ENCODE results near the gene EFNA1. TPM values are rescaled to one million over a fixed set of nuclear protein-coding genes. Genes with fewer than 3 reads are reported as not detected.

EFNA1 gene
- total and polyA plus RNA-seq, 2 experiments from 2014 or later, result 39.1 to 83.5 TPM

DNA sequence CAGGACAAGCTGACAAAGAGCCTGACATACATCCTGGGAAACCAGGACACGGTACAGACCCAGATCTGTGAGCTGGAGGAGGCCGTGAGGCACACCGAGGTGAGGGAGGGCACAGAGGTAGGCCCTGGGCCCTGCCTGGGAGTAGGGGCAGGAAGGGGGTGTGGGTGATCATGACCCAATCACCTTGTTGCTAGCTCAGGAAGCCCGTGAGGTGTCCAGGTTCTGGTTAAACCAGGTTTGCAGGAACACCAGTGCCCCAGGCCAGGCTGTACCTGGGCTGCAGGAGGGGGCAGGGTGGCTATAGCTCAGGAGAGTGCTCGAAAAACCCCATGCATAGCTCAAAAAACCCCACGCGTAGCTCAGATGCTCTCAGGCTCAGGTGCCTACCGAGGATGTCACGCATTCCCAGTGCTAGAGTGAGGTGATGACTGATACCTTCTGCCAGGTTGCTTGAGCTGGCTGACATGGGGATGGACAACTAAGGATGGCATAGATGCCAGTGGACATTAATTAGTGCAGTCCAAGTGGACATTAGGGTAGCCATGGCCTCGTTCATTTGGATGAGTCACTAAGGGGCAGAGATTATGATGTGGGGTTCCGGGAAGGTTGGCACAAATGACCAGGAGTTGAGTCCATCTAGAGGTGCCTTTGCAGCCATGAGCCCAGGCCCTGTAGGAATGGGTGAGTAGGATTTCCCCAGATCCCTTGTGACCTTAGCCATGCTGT lies 49.7 kb downstream of the EFNA1 start:
- H3K4me3 ChIP-seq, result no peak overlapping the region
- H3K36me3 ChIP-seq, result no peaks in the 10 kb centered on the region
- no peak for DNase-seq (ENCODE audit: low read depth in 1 of 2, low spot score in 1 of 2)
- H3K27me3 ChIP-seq, result peaks cover 6% of the 10 kb centered on the region
- peaks cover under 1% of the 10 kb centered on the region for H3K4me1 ChIP-seq (ENCODE audit: low read depth)
- no peak overlapping the region for H3K27ac ChIP-seq
- TF ChIP-seq, protein P1, sequence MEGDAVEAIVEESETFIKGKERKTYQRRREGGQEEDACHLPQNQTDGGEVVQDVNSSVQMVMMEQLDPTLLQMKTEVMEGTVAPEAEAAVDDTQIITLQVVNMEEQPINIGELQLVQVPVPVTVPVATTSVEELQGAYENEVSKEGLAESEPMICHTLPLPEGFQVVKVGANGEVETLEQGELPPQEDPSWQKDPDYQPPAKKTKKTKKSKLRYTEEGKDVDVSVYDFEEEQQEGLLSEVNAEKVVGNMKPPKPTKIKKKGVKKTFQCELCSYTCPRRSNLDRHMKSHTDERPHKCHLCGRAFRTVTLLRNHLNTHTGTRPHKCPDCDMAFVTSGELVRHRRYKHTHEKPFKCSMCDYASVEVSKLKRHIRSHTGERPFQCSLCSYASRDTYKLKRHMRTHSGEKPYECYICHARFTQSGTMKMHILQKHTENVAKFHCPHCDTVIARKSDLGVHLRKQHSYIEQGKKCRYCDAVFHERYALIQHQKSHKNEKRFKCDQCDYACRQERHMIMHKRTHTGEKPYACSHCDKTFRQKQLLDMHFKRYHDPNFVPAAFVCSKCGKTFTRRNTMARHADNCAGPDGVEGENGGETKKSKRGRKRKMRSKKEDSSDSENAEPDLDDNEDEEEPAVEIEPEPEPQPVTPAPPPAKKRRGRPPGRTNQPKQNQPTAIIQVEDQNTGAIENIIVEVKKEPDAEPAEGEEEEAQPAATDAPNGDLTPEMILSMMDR (IDR thresholded peaks at IDR 0.05; ENCODE audit: low read depth, low read length), result no peak
- no peaks in the 10 kb centered on the region for H3K9me3 ChIP-seq (ENCODE audit: low read depth)

DNA sequence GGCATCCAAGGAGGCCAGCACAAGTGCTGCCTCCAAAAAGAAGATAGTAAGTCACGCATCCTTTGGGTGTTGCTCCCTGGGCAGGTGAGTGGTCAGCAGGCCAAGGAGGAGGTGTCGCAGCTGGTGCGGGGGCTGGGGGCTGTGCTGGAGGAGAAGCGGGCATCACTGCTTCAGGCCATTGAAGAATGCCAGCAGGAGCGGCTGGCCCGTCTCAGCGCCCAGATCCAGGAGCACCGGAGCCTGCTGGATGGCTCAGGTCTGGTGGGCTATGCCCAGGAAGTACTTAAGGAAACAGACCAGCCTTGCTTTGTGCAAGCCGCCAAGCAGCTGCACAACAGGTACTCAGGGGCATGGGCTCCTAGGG lies 50.2 kb downstream of the EFNA1 start:
- no peak for DNase-seq (ENCODE audit: low read depth in 1 of 2, low spot score in 1 of 2)
- Histone ChIP-seq H3K36me3 (no peaks in the 10 kb centered on the region), H3K4me3 (no peak overlapping the region), H3K27me3 (peaks cover 6% of the 10 kb centered on the region), H3K9me3 (ENCODE audit: low read depth) (no peaks in the 10 kb centered on the region), H3K4me1 (ENCODE audit: low read depth) (no peaks in the 10 kb centered on the region), H3K27ac (no peak overlapping the region)
- TF ChIP-seq, protein P1 (IDR thresholded peaks at IDR 0.05; ENCODE audit: low read depth, low read length), result no peak

DNA sequence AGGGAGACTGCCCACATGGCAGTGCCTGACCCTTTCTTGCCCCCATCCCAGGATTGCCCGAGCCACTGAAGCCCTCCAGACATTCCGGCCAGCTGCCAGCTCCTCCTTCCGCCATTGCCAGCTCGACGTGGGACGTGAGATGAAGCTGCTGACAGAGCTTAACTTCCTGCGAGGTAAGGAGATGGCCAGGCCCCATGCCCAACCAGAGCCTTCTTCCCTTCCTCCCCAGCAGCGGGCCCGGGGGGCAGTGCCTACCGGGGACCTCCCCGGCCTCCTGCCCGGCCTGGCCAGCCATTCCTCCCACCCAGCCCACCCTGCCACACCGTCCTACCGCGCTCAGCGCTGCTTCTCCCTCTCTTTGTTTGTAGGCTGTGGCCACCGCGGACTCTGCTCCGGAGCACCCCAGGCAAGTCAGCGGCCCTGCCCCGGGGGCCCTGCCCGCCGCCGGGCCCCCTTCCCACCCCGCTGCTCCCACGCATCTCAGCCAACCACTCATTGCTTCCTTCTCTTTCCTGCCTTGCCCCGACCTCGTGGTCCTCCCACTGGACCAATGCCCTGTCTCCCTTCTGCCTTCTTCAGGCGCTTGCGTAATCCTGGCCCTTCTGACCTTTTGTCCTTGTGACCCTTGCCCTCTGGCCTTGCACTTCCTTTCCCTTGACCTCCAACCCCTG lies 50.9 kb downstream of the EFNA1 start:
- Histone ChIP-seq H3K27ac (no peak overlapping the region), H3K36me3 (no peaks in the 10 kb centered on the region), H3K9me3 (ENCODE audit: low read depth) (no peaks in the 10 kb centered on the region), H3K27me3 (peaks cover 6% of the 10 kb centered on the region), H3K4me1 (ENCODE audit: low read depth) (no peaks in the 10 kb centered on the region), H3K4me3 (no peak overlapping the region)
- DNase-seq (ENCODE audit: low read depth in 1 of 2, low spot score in 1 of 2), result no peak
- TF ChIP-seq, protein P1 (IDR thresholded peaks at IDR 0.05; ENCODE audit: low read depth, low read length), result no peak

DNA sequence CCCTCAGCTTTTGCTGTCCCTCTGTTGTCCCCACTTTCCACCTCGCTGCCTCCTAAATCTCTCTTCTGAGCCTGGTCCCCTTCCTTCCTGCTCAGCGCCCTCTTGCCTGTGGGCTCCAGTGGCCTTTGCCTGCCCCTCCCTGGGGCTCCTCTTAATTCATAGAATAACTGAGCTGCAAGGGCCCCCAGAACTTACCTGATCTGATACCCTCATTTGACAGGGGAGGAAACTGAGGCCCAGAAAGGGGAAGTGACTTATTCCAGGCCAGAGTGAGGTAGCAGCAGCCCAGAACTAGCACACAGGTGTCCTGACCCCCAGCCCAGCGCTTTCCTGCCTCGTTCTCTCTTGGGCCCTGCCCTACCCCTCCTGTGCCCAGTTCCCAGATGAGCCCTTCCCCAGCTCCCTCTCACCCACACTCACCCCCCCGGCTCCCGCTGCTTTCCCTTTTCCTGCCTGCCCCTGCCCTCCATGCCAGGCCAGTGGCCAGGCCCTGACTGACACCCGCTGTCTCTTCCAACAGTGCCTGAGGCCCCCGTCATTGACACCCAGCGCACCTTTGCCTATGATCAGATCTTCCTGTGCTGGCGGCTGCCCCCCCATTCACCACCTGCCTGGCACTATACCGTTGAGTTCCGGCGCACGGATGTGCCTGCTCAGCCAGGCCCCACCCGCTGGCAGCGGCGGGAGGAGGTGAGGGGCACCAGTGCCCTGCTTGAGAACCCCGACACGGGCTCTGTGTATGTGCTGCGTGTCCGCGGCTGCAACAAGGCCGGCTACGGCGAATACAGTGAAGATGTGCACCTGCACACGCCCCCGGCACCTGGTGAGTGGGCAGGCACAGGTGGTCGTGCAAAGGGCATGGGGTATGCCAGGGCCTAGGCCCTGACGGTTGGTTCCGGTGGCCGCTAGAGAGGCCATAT lies 51.7 kb downstream of the EFNA1 start:
- Histone ChIP-seq H3K9me3 (ENCODE audit: low read depth) (no peaks in the 10 kb centered on the region), H3K27ac (no peak overlapping the region), H3K4me3 (no peak overlapping the region), H3K4me1 (ENCODE audit: low read depth) (no peaks in the 10 kb centered on the region), H3K27me3 (peaks cover 2% of the 10 kb centered on the region), H3K36me3 (no peaks in the 10 kb centered on the region)
- TF ChIP-seq, protein P1 (IDR thresholded peaks at IDR 0.05; ENCODE audit: low read depth, low read length), result no peak
- no peak for DNase-seq (ENCODE audit: low read depth in 1 of 2, low spot score in 1 of 2)

DNA sequence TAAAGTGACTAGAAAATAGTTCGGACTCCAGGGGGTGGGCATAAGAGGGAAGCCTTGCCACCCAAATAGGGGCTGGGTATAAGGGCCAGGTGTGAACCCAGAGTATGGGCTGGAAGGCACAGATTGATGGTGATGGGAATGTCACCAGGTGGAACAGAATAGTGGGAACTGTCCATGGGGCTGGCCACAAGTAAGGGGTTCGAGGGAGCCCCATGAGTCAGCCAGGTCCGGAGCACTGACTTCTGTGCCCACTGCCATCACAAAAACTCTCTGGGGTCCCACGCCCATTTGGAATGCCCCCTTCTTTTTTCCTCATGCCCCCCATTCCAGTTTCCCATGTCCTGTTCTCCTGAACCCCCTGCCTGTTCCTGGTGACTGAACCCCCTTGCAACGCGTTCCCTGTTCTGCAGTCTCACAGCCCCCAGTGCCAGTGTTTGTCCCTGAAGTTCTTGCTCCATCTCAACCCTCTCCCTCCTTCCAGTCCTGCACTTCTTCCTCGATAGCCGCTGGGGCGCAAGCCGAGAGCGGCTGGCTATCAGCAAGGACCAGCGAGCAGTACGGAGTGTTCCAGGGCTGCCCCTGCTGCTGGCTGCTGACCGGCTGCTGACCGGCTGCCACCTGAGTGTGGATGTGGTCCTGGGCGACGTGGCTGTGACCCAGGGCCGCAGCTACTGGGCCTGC lies 53.8 kb downstream of the EFNA1 start:
- Histone ChIP-seq H3K27ac (no peak overlapping the region), H3K4me1 (ENCODE audit: low read depth) (peaks cover 10% of the 10 kb centered on the region), H3K4me3 (no peak overlapping the region), H3K36me3 (no peaks in the 10 kb centered on the region), H3K27me3 (no peaks in the 10 kb centered on the region), H3K9me3 (ENCODE audit: low read depth) (no peaks in the 10 kb centered on the region)
- TF ChIP-seq, protein P1 (IDR thresholded peaks at IDR 0.05; ENCODE audit: low read depth, low read length), result no peak
- DNase-seq (ENCODE audit: low read depth in 1 of 2, low spot score in 1 of 2), result no peak

Data from cardiac muscle cell (in vitro differentiated cells and primary cell).